Chondrocyte (in vitro differentiated cells): ENCODE data around the gene ALPK1. TPM values are rescaled to one million over a fixed set of nuclear protein-coding genes. Genes with fewer than 3 reads are reported as not detected.

ENCODE experiments used
- DNase-seq: peaks from one replicate; pipeline ENCODE4 v3.0.0; 2021; ENCODE audit warnings: mixed read lengths, low spot score
- H3K27ac Mint-ChIP-seq: one replicate; pipeline ENCODE4 v1.8.0; 2021; ENCODE audit warnings: mild to moderate bottlenecking, moderate library complexity, mixed read lengths; ENCODE audit not compliant: unreplicated experiment
- H3K27me3 Mint-ChIP-seq: 2 replicates; pipeline ENCODE4 v1.8.0; 2021; ENCODE audit warnings: low read depth, mixed read lengths
- H3K36me3 Mint-ChIP-seq: 2 replicates; pipeline ENCODE4 v1.8.0; 2021; ENCODE audit warnings: low read depth, mixed read lengths
- H3K4me1 Mint-ChIP-seq: 2 replicates; pipeline ENCODE4 v1.8.0; 2021; ENCODE audit warnings: low read depth, mild to moderate bottlenecking, mixed read lengths
- H3K4me3 Mint-ChIP-seq: one replicate; pipeline ENCODE4 v1.8.0; 2021; ENCODE audit warnings: mild to moderate bottlenecking, moderate library complexity, mixed read lengths; ENCODE audit not compliant: unreplicated experiment
- H3K9me3 Mint-ChIP-seq: 2 replicates; pipeline ENCODE4 v1.8.0; 2021; ENCODE audit warnings: low read depth, mixed read lengths
- total RNA-seq: library from RNA; stranded (reverse); gene quantifications from 3 replicates; pipeline ENCODE4 v1.2.1, GENCODE V29; 2021
- TF ChIP-seq, protein P1 (sequence below): fragments of 200-600 bp; sonication (generic); IDR thresholded peaks from 2 replicates; pipeline ENCODE4 v1.5.0; 2021; ENCODE audit warnings: antibody characterized with exemption, mild to moderate bottlenecking, moderate library complexity

The ALPK1 gene
- total RNA-seq, 1 donor from 2014 or later, result 6.5 TPM

DNA sequence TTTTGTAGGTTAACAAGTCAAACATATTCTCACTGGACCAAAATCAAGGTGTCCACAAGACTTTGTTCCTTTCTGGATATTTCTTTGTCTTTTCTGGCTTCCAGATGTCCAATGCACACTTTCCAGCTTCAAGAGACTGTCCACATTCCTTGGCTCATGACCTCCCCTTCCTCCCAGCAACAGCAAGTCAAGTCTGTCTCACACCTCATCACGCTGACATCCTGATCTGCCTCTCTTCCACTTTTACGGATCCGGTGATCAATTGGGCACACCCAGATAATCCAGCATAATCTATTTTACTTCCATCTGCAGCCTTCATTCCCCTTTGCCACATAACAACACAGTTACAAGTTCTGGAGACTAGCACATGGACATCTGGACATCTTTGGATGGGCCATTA is 21.1 kb upstream of the ALPK1 start:
- TF ChIP-seq, protein P1, sequence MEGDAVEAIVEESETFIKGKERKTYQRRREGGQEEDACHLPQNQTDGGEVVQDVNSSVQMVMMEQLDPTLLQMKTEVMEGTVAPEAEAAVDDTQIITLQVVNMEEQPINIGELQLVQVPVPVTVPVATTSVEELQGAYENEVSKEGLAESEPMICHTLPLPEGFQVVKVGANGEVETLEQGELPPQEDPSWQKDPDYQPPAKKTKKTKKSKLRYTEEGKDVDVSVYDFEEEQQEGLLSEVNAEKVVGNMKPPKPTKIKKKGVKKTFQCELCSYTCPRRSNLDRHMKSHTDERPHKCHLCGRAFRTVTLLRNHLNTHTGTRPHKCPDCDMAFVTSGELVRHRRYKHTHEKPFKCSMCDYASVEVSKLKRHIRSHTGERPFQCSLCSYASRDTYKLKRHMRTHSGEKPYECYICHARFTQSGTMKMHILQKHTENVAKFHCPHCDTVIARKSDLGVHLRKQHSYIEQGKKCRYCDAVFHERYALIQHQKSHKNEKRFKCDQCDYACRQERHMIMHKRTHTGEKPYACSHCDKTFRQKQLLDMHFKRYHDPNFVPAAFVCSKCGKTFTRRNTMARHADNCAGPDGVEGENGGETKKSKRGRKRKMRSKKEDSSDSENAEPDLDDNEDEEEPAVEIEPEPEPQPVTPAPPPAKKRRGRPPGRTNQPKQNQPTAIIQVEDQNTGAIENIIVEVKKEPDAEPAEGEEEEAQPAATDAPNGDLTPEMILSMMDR, result no peak
- Mint-ChIP-seq H3K27ac (no peak overlapping the region), H3K9me3 (peaks cover 13% of the 10 kb centered on the region), H3K27me3 (no peaks in the 10 kb centered on the region), H3K4me3 (no peak overlapping the region), H3K4me1 (peaks cover 12% of the 10 kb centered on the region), H3K36me3 (peaks cover 18% of the 10 kb centered on the region)
- DNase-seq, result no peak

DNA sequence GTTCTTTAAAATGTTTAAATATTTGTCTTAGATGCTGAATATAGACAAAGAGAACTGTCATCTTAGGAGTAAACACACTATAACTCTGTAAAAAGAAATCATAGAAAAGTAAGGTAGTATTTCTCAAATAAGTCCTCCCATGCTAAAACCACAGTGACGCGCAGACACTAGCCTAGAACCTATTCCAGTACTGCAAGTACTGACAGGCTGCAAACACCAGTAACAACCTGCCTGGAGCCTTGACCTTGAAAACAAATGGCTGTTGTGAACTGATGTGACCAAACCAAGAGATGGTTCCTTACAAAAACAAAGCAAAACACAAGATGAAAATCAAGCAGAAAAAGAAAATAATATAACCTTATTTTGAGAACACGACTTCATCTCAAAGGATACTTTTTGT is 19.9 kb upstream of the ALPK1 start:
- no peaks in the 10 kb centered on the region for H3K27me3 Mint-ChIP-seq
- peaks cover 12% of the 10 kb centered on the region for H3K36me3 Mint-ChIP-seq
- no peak for DNase-seq
- H3K27ac Mint-ChIP-seq, result no peak overlapping the region
- peaks cover 12% of the 10 kb centered on the region for H3K4me1 Mint-ChIP-seq
- H3K9me3 Mint-ChIP-seq, result peaks cover 5% of the 10 kb centered on the region
- H3K4me3 Mint-ChIP-seq, result no peak overlapping the region
- TF ChIP-seq, protein P1, result no peak

DNA sequence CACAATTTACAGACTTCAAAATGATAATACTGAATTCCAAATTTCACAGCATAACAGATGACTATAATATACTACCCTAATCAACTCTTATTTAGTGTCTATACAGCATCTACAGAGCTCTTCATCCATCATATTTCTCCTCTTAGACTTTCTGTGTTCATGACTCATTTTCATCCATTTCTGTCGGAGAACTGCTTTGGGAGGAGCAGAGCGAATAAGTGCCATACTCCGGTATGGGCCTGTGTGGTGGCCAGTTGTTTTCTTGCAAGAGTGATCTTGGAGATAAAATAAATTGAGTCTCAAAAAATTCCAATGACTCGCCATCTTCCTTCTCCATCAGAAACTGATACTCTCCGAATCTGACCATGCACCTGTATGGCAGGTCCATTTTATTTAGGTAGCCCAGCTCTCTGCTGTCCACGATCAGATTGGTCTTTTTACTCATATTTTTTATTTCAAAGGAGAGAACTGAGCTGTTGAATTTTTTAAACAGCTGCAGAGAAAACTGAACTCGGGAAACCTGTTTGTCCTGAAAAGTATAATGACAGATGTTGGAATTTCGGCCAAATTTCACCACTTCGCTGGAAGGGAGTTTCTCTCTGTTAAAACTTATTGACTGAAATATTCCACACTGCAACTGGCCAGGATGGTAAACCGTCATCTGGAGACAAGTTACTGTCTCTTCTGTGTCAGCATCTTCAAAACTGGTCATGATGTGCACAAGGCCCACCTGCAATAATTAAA is 19.3 kb upstream of the ALPK1 start:
- H3K27me3 Mint-ChIP-seq, result no peaks in the 10 kb centered on the region
- no peak for DNase-seq
- H3K4me3 Mint-ChIP-seq, result no peak overlapping the region
- H3K4me1 Mint-ChIP-seq, result peaks cover 12% of the 10 kb centered on the region
- TF ChIP-seq, protein P1, result no peak
- H3K9me3 Mint-ChIP-seq, result no peaks in the 10 kb centered on the region
- peaks cover 9% of the 10 kb centered on the region for H3K36me3 Mint-ChIP-seq
- H3K27ac Mint-ChIP-seq, result no peak overlapping the region

DNA sequence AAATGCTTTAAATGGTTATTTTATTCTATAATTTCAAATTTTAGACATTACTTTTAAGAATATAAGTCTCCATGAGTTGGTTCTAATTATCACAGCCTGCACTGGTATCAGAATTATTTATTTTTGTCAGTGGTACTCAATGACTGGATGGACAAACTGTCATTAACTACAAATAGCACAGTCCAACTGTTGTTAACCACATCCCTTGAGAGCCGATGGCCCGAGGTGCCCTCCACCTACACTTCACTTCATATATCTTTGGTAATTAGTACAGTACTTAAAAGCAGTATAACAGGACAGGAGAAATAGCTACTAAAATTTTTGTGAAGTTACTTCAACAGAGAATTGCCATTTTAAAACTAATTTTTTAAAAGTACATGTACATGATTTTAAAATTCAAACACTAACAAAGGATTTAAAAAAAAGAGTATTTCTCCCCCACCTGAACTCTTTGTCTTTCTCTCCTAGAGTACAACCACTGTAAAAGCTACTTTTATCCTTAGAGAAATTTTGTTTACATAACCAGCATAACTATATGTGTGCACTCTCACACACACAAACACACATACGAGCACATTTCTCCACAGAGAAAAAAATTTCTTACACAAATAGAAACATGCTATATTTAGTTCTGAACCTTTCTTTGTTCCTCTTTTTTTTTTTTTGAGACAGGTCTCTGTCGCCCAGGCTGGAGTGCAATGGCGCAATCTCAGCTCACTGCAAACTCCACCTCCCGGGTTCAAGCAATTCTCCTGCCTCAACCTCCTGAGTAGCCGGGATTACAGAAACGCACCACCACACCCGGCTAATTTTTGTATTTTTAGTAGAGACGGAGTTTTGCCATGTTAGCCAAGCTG is 17.9 kb upstream of the ALPK1 start:
- peaks cover 12% of the 10 kb centered on the region for H3K4me1 Mint-ChIP-seq
- peaks cover 9% of the 10 kb centered on the region for H3K36me3 Mint-ChIP-seq
- H3K27ac Mint-ChIP-seq, result no peak overlapping the region
- H3K9me3 Mint-ChIP-seq, result no peaks in the 10 kb centered on the region
- H3K4me3 Mint-ChIP-seq, result no peak overlapping the region
- TF ChIP-seq, protein P1, result no peak
- H3K27me3 Mint-ChIP-seq, result no peaks in the 10 kb centered on the region
- no peak for DNase-seq

DNA sequence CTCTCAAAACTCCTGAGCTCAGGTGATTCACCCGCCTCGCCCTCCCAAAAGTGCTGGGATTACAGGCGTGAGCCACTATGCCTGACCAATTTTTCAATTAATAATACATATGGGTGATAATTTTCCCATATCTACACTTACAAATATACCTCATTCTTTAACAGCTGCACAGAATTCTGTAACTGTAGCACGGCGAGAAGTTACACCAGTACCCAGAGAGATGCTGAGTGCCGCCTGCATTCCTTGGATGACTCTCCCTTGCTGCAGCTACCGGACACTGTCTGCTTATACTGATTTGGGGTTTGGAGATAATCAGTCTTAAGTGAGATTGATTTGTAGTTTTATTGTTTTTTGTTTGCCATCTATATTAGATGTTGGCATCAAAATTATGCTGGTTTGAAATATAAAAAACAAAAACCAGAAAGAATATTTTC is 17.3 kb upstream of the ALPK1 start:
- Mint-ChIP-seq H3K27me3 (no peaks in the 10 kb centered on the region), H3K27ac (no peak overlapping the region), H3K4me1 (peaks cover 18% of the 10 kb centered on the region), H3K9me3 (no peaks in the 10 kb centered on the region), H3K36me3 (peaks cover 9% of the 10 kb centered on the region), H3K4me3 (no peak overlapping the region)
- TF ChIP-seq, protein P1, result no peak
- no peak for DNase-seq
